Aorta (tissue), 5 donors: ENCODE data around the gene RAB20. TPM values are rescaled to one million over a fixed set of nuclear protein-coding genes. Genes with fewer than 3 reads are reported as not detected.
"Not testable (repeated sequence)": the region's sequence is repeated elsewhere in the genome, so short reads cannot be mapped to it uniquely, and the experiment has no call there.

ENCODE experiments used
- ATAC-seq: fragments of 200-7000 bp; cut with Tn5 transposase; one replicate; pipeline ENCODE4 v1.9.1; 2022; ENCODE audit warnings: moderate library complexity; ENCODE audit not compliant: low FRiP score
- DNase-seq, 2 donors: peaks; one replicate each; pipeline ENCODE4 v3.0.0-alpha.2; 2020
- H3K27ac ChIP-seq, 2 donors: one replicate each; pipeline ENCODE4 v1.5.1; 2013; ENCODE audit warnings: low read length in 2 of 2, mild to moderate bottlenecking in 2 of 2, moderate library complexity in 2 of 2, control low read depth in 1 of 2, inconsistent platforms in 1 of 2, low read depth in 1 of 2
- H3K27me3 ChIP-seq, 2 donors: one replicate each; pipeline ENCODE4 v1.6.1; 2013; ENCODE audit warnings: control low read depth in 1 of 2, low read length in 1 of 2, mild to moderate bottlenecking in 1 of 2, moderate library complexity in 1 of 2; ENCODE audit not compliant: insufficient read depth in 2 of 2, control insufficient read depth in 1 of 2
- H3K36me3 ChIP-seq, 2 donors: one replicate each; pipeline ENCODE4 v1.6.1; 2013; ENCODE audit warnings: control low read depth in 1 of 2, low read length in 1 of 2, mild to moderate bottlenecking in 1 of 2; ENCODE audit not compliant: insufficient read depth in 2 of 2, control insufficient read depth in 1 of 2
- H3K4me1 ChIP-seq, 2 donors: one replicate each; pipeline ENCODE4 v1.6.1; 2013; ENCODE audit warnings: low read length in 2 of 2, control low read depth in 1 of 2, mild to moderate bottlenecking in 1 of 2, moderate library complexity in 1 of 2; ENCODE audit not compliant: insufficient read depth in 2 of 2, control insufficient read depth in 1 of 2
- H3K4me3 ChIP-seq, 2 donors: one replicate each; pipeline ENCODE4 v1.5.1; 2013; ENCODE audit warnings: low read length in 2 of 2, control low read depth in 1 of 2, mild to moderate bottlenecking in 1 of 2
- H3K9me3 ChIP-seq: one replicate; pipeline ENCODE4 v1.6.1; 2013; ENCODE audit warnings: mild to moderate bottlenecking, low read length; ENCODE audit not compliant: control insufficient read depth
- WGBS, 2 donors: extraction: QIAGEN DNeasy Blood & Tissue Kit; methylation state at CpG; one replicate each; pipeline ENCODE4 v1.1.7; 2013; 5-methylcytosine and 5-hydroxymethylcytosine counted together
- intact Hi-C, 2 donors: fragments of 100-400 bp; cut with DNase I; formaldehyde crosslinking; loops; one replicate each; pipeline versions ENCODE4 v1.14.2 to v1.15.0; 2022
- polyA plus RNA-seq, 2 donors: library from polyadenylated mRNA; stranded (reverse); fragments of 200-250 nt; gene quantifications; one replicate each; pipeline ENCODE4 v1.2.3, GENCODE V29; 2013
- total RNA-seq, 2 donors: library from RNA; stranded (reverse); fragmentation: NEBNext Ultra II Directional; extraction: Animal tissue kit (Norgen Biotek cat#: 25700); gene quantifications; one replicate each; pipeline ENCODE4 v1.2.1, GENCODE V29; 2021
- donor health status: healthy with polysubstance abuse.
- donor health status: Bipolar disorder and iron deficiency.
- donor health status: DM: no; HTN: no; CAD: no.
- donor health status: DM: no; HTN: no; CAD: no.
- donor health status: DM: yes; HTN: yes; CAD: no.

RAB20 gene
- total and polyA plus RNA-seq, 4 donors = 12.9 to 22.4 (median 17.5) TPM

DNA sequence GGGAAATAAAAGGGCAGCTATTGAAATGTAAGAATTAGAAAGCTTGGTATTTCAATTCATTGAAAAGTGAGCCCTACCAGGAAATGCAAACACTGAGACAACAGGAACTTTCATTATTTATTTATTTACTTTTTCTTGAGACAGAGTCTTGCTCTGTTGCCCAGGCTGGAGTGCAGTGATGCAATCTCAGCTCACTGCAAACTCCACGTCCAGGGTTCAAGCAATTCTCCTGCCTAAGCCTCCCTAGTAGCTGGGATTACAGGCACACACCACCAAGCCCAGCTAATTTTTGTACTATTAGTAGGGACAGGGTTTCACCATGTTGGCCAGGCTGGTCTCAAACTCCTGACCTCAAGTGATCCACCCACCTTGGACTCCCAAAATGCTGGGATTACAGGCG, 29.3 kb downstream of the RAB20 start:
- ATAC-seq, H3K27me3 ChIP-seq, intact Hi-C loops, DNase-seq, H3K27ac ChIP-seq, H3K4me1 ChIP-seq, H3K9me3 ChIP-seq, H3K36me3 ChIP-seq, H3K4me3 ChIP-seq: not testable (repeated sequence)
- WGBS, 2 donors = 77 to 80% methylated on average over 2 of the region's 2 CpGs

DNA sequence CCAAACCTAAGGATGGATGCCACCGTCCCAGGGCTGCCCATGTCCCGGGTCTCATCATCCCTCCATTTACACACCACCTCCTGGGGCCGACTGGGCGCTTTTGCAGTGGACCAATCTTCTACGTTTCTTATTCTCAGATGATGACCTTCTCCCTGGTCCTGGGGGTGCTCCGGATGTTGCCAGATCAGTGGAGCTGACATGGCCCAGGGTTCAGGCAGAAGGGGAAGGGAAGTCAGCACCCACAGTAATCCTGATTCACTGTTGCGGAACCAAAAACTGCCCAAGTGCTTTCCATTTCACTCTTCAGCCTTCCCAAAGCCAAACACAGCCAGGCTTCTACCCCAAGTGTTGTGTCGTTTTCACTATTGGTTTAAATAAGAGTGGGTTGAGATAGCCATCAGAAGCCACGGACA, 29.8 kb downstream of the RAB20 start:
- no peak overlapping the region for H3K4me3 ChIP-seq
- H3K4me1 ChIP-seq = no peaks in the 10 kb centered on the region
- intact Hi-C loops = no loop called here
- no peaks in the 10 kb centered on the region for H3K9me3 ChIP-seq
- H3K27me3 ChIP-seq = no peaks in the 10 kb centered on the region
- ATAC-seq (no peak), DNase-seq (no peak)
- no peak overlapping the region for H3K27ac ChIP-seq
- WGBS, 2 donors = 88 to 90% methylated on average over 9 of the region's 9 CpGs
- H3K36me3 ChIP-seq = no peaks in the 10 kb centered on the region

DNA sequence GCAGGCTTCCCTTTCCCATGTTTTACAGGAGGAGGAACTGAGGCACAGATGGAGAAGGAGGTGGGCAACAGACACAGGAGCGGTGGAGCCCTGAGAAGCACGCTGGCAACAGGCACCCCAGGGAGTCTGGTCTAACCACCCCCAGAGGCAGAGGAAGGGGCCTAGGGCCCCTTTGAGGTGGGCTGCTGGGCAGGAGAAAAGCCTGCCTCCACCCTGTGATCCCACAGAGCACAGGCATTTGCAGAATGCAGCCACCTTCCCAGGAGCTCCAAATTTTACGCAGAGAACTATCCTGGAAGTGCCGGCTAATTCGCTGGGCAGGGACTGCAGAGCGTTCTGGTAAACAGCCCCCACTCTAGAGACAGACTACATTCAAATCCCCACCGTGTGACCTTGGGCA, 30.4 kb downstream of the RAB20 start:
- DNase-seq (no peak), ATAC-seq (no peak)
- Histone ChIP-seq H3K36me3 (no peaks in the 10 kb centered on the region), H3K4me1 (no peaks in the 10 kb centered on the region), H3K27me3 (no peaks in the 10 kb centered on the region), H3K9me3 (no peaks in the 10 kb centered on the region), H3K4me3 (no peak overlapping the region), H3K27ac (no peak overlapping the region)
- intact Hi-C loops = no loop called here
- WGBS, 2 donors = 95 to 97% methylated on average over 7 of the region's 7 CpGs

DNA sequence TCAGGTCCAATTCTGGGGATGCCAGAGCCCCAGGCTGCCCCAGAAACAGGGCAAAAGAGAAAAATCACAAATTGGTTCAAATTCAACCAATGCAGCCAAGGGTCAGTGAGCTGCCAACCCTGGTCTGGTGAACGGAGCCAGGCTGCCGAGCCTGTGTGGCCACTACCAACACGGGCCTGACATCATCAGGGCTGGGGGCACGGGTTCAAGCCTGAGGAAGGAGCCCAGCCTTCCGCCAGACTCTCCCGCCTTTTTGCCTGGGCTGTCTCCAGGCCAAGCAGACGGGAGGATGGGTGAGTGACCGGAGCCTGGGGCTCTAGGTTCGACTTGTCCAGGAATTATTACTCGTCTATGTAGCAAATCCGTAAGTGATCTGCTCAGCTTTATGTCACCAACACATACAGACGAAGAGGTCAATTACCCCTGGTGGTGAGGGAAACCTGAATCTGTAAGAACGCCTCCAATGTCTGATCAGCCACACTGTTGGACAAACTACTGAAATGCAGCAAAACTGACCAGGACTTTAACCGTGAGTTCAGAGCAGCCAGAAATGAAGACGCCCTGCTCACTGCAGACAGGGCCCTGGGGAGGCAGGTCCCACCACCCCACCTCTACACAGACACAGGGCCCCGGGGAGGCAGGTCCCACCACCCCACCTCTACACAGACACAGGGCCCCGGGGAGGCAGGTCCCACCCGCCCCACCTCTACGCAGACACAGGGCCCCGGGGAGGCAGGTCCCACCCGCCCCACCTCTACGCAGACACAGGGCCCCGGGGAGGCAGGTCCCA, 31.8 kb downstream of the RAB20 start:
- Histone ChIP-seq H3K4me3 (no peak overlapping the region), H3K36me3 (no peaks in the 10 kb centered on the region), H3K4me1 (peaks cover 0 to 2% of the 10 kb centered on the region in 2 donors), H3K9me3 (no peaks in the 10 kb centered on the region), H3K27ac (peak overlapping the region; percentile 30 to 47), H3K27me3 (no peaks in the 10 kb centered on the region)
- DNase-seq (peak in 1 of 2 donors; percentile 53), ATAC-seq (peak; percentile 21)
- intact Hi-C loops = no loop called here
- 50 to 55% methylated on average over 17 to 20 of the region's 23 CpGs for WGBS, 2 donors

DNA sequence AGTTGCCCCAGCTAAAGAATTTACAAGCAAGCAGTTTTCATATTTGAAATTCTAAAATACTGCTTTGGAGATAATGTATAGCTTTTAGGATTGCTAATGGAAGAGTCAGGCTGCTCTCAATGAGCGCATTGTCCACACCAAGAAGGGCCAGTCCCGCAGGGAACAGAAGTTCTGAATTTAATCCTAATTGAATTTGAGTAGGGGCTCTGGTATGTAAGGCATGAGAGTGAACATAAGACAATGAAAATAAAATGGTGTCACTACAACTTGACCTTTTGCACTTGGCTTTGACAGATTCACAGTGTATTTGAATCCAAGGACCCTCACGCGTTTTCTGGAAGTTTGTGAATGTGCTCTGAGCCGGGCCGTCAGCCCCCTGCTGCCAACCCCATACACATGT, 32.6 kb downstream of the RAB20 start:
- DNase-seq (peak in 1 of 2 donors; percentile 12), ATAC-seq (no peak)
- Histone ChIP-seq H3K27me3 (no peaks in the 10 kb centered on the region), H3K4me3 (no peak overlapping the region), H3K27ac (peak overlapping the region; percentile 30 to 47), H3K4me1 (peaks cover 0 to 2% of the 10 kb centered on the region in 2 donors), H3K9me3 (no peaks in the 10 kb centered on the region), H3K36me3 (no peaks in the 10 kb centered on the region)
- WGBS, 2 donors = 90 to 92% methylated on average over 6 of the region's 6 CpGs
- intact Hi-C loops = no loop called here

DNA sequence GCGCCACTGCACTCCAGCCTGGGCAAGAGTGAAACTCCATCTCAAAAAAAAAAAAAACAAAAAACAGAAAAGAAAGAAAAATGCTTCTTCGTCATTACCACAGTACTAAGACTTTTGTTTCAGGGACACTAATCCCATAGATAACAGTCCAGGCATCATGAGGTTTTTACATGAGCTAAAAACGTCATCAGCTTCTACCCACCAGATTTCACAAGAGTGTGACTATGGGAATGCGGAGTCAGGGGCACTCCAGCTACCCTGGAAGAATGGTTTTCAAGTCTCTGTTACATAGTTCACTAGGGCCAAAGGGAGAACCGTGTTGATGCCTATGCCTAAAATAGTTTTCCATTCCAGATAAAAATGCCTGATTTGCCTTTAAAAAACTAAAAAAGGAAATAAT, 33.2 kb downstream of the RAB20 start:
- 17 to 25% methylated on average over 5 of the region's 5 CpGs for WGBS, 2 donors
- Histone ChIP-seq H3K4me3 (no peak overlapping the region), H3K4me1 (peaks cover 0 to 2% of the 10 kb centered on the region in 2 donors), H3K36me3 (no peaks in the 10 kb centered on the region), H3K27me3 (no peaks in the 10 kb centered on the region), H3K9me3 (no peaks in the 10 kb centered on the region), H3K27ac (peak overlapping the region in 1 of 2 donors; percentile 92)
- peak in 1 of 2 donors; percentile 39 for DNase-seq
- intact Hi-C loops = no loop called here
- peak; percentile 41 for ATAC-seq

DNA sequence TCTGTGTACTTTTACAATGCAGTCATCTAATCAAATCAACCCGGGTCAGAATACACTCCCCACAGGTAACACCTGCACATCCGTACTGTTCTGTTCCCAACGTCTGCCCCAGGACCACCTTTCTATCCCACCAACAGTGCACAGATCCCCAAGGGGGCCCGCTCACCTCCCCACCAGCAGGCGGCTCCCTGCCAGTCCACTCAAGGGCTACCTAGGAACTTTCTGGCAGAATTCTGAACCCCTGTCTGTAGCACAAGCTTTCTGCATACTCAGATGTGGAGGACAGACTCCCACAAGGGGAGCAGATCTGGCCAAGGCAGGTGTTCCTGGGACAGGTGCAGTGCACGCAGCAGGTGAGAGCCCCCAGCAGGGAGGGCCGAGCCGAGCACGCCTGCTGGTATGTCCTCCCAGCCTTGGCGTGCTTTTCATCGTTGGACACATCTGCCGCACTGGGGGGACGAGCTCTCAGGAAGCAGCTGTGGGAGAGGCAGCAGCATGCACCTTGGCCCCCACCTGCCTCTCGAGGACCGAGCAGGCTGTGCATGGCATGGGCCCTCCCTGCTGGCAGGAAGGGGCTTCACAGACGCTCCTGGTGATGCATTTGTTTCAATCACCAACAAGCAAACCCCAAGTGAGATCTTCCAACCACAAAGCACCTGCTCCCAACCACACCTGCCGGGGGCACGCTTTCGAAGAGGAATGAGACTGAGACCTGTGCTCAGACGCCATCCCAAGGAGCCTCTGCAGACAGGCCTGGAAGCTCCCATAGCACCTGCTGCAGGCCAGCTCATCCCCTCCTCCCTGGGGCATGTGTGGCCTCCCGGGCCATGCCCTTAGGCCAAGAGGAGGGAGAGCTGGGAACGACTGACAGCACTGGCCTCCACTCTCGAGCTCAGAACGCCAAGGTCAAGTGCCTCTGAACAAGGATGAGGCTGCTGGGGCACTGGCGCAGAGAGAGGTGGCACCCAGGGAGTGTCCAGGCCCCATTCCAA, 35.9 kb downstream of the RAB20 start:
- intact Hi-C loops = no loop called here
- H3K4me3 ChIP-seq = no peak overlapping the region
- peak overlapping the region in 1 of 2 donors; percentile 64 for H3K27ac ChIP-seq
- ATAC-seq (no peak), DNase-seq (peak in 1 of 2 donors; percentile 46)
- no peaks in the 10 kb centered on the region for H3K27me3 ChIP-seq
- 72 to 74% methylated on average over 25 of the region's 25 CpGs for WGBS, 2 donors
- H3K36me3 ChIP-seq = no peaks in the 10 kb centered on the region
- peaks cover 0 to 2% of the 10 kb centered on the region in 2 donors for H3K4me1 ChIP-seq
- no peaks in the 10 kb centered on the region for H3K9me3 ChIP-seq

DNA sequence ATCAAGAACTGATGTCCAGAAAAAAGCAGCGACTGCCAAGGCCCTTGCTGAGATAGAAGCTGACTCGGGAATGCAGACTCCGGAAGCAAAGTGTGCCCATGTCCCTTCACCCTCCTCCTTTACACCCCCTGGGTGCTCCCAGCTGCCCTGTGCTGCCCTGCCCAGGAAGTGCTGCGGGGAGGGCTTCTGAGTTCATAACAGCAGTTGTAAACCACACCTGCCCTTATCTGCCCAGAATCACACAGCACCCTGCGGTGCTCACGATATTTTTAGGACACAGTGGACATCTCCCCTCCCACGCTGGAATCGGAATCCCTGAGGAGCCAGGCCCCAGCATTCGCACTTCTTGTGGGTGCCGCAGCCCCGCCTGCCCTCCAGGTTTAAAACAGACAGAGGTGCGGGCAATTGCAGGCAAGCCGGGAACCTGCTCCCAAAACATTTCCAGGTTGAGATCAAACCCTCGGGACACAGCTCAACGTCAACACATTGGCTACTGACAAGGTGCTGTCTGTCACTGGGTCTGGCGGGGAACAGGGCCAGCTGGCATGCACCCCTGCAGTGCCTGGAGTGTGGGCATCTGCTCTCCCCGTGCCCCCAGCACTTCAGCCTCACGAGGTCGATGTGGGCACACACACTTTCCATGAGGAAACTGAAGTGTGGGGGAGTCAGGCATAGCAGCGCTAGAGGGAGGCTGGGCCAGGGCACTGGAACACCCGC, 36.8 kb downstream of the RAB20 start:
- Histone ChIP-seq H3K27me3 (no peaks in the 10 kb centered on the region), H3K27ac (peak overlapping the region; percentile 46 to 64), H3K4me3 (no peak overlapping the region), H3K36me3 (no peaks in the 10 kb centered on the region), H3K4me1 (peaks cover 0 to 2% of the 10 kb centered on the region in 2 donors), H3K9me3 (no peaks in the 10 kb centered on the region)
- DNase-seq (peak in 1 of 2 donors; percentile 74), ATAC-seq (no peak)
- 18 to 20% methylated on average over 21 of the region's 21 CpGs for WGBS, 2 donors
- intact Hi-C loops = loop anchor here (5.0 kb wide), 2 partner anchors 33 to 38 kb away; partner anchors contain the start of gene RAB20 (in 1 of the 2)
